SK-N-MC (cell line): ENCODE data around the gene GNB4.

Source experiments
- DNase-seq: peaks from one replicate; pipeline ENCODE4 v3.0.0-alpha.2; 2011; ENCODE audit warnings: low read depth, low spot score
- H3K27ac ChIP-seq: fragments of 200-600 bp; sonication (generic); 2 replicates; pipeline ENCODE4 v1.5.1; 2016; ENCODE audit warnings: mixed run types
- H3K36me3 ChIP-seq: fragments of 200-600 bp; sonication (generic); 2 replicates; pipeline ENCODE4 v1.6.1; 2017; ENCODE audit warnings: antibody characterized with exemption, low read length, mixed read lengths; ENCODE audit not compliant: insufficient read depth
- H3K4me3 ChIP-seq: fragments of 200-600 bp; sonication (generic); 2 replicates; pipeline ENCODE4 v1.5.1; 2016
- H3K9ac ChIP-seq: fragments of 200-600 bp; sonication (generic); 2 replicates; pipeline ENCODE4 v1.8.0; 2017; ENCODE audit warnings: mixed run types, mixed read lengths; ENCODE audit not compliant: insufficient read length
- H3K9me3 ChIP-seq: fragments of 200-600 bp; sonication (generic); 2 replicates; pipeline ENCODE4 v1.6.1; 2017; ENCODE audit warnings: low read depth, mild to moderate bottlenecking, antibody characterized with exemption, low read length, moderate library complexity, mixed read lengths
- EZH2 ChIP-seq: fragments of 200-600 bp; sonication (generic); IDR thresholded peaks from one replicate; pipeline ENCODE4 v1.6.1; 2017; ENCODE audit warnings: antibody characterized with exemption
- FOXP2 ChIP-seq: optimal IDR thresholded peaks from 2 replicates; pipeline ENCODE3; 2011; ENCODE audit warnings: mild to moderate bottlenecking, moderate library complexity; ENCODE audit not compliant: insufficient read depth; ENCODE audit errors: extremely low read length, control extremely low read depth
- POLR2AphosphoS5 ChIP-seq: IDR thresholded peaks from 2 replicates; pipeline ENCODE4 v1.6.1; 2012; ENCODE audit warnings: mild to moderate bottlenecking, low read depth, low read length, borderline replicate concordance

The GNB4 gene

DNA sequence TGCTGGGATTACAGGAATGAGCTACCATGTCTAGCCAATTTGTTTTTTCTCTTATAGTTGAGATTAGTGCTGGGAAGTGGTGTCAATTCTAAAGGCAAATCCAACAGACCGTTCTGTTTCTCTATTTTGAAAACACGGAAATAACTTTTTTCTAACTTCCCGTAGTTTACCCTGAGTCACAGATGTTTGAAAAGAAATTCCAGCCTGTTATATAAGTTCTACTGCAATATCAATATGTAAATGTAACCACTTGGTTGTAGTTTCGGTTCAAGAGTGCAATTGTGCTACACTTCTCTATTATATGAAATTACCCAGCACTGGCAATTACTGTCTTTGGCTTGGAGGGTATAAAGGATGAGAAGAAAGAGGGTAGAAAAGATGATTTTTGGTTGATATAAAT lies 22.3 kb upstream of the GNB4 start:
- Histone ChIP-seq H3K4me3 (no peak overlapping the region), H3K9ac (no peak overlapping the region), H3K9me3 (no peaks in the 10 kb centered on the region), H3K27ac (no peak overlapping the region), H3K36me3 (no peaks in the 10 kb centered on the region)
- no peak for DNase-seq
- TF ChIP-seq POLR2AphosphoS5 = no peak
- no peak for TF ChIP-seq EZH2
- TF ChIP-seq FOXP2 = no peak

DNA sequence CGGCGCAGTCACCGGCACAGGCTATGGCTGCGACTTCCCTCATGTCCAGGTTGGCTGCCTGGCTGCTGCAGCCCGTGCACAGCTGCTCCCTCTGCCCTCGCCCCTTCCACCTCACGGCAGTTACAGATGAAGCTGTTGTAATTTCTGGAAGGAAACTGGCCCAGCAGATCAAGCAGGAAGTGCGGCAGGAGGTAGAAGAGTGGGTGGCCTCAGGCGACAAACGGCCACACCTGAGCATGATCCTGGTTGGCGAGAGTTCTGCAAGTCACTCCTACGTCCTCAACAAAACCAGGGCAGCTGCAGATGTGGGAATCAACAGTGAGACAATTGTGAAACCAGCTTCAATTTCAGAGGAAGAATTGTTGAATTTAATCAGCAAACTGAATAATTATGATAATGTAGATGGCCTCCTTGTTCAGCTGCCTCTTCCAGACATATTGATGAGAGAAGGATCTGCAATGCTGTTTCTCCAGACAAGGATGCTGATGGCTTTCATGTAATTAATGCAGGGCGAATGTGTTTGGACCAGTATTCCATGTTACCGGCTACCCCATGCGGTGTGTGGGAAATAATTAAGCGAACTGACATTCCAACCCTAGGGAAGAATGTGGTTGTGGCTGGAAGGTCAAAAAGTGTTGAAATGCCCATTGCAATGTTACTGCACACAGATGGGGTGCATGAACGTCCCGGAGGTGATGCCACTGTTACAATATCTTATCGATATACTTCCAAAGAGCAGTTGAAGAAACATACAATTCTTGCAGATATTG lies 13.2 kb upstream of the GNB4 start:
- no peak for TF ChIP-seq POLR2AphosphoS5
- no peak for TF ChIP-seq FOXP2
- TF ChIP-seq EZH2 = no peak
- Histone ChIP-seq H3K27ac (no peak overlapping the region), H3K4me3 (no peak overlapping the region), H3K9ac (no peak overlapping the region), H3K9me3 (no peaks in the 10 kb centered on the region), H3K36me3 (no peaks in the 10 kb centered on the region)
- no peak for DNase-seq

DNA sequence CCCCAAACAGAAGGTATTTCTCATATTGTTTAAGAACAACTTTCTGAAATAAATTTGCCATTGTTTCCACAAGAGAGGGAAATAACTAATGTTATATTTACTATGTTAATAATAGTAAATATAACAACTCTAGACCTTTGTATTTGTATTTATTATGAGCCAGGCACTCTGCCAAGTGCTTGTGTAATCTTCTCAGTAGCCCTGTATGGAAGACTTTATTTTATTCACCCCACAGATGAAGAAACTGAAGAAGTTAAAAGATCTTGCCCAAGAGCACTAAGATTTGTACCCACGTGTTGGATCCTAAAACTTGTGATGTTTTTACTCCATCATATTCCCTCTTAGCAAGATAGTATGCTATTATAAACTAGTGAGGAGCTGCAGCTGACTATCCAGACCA lies 12.0 kb upstream of the GNB4 start:
- Histone ChIP-seq H3K27ac (no peak overlapping the region), H3K9me3 (no peaks in the 10 kb centered on the region), H3K36me3 (no peaks in the 10 kb centered on the region), H3K9ac (no peak overlapping the region), H3K4me3 (no peak overlapping the region)
- no peak for DNase-seq
- TF ChIP-seq POLR2AphosphoS5 (no peak), EZH2 (no peak), FOXP2 (no peak)

DNA sequence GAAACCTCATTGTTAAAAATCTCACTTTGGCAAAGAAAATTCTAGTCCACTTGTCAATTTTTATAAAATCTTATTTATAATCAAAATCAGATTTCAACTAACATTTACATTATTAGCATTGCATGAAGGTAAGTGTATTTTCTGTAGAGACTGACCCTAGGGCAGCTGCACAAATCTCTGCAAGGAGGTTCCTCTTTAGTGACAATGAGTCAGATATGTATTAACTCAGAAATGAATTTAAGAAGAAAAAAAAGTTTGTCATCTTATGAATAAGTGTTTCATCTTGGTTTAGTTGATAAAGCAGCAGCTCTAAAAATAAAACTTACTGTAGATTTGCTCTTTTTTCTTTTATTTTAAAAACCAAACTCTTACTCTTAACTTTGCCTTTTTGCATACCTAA lies 9.0 kb upstream of the GNB4 start:
- Histone ChIP-seq H3K4me3 (no peak overlapping the region), H3K9ac (no peak overlapping the region), H3K27ac (no peak overlapping the region), H3K36me3 (no peaks in the 10 kb centered on the region), H3K9me3 (no peaks in the 10 kb centered on the region)
- no peak for DNase-seq
- TF ChIP-seq FOXP2 (no peak), POLR2AphosphoS5 (no peak), EZH2 (no peak)

DNA sequence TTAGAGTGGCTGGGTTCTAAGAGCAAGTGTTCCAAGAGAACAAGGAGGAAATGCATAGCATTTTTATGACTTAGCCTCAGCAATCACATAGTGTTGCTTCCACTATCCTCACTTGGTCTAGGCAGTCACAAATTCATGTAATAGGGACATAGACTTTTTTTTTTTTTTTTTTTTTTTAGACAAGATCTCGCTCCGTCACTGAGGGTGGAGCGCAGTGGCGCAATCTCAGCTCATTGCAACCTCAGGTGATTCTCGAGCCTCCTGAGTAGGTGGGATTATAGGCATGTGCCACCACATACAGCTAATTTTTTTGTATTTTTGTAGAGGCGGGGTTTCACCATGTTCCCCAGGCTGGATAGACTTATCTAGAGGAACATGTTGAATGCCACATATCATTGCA lies 4.7 kb upstream of the GNB4 start:
- H3K9me3 ChIP-seq = no peaks in the 10 kb centered on the region
- no peak for DNase-seq
- no peaks in the 10 kb centered on the region for H3K36me3 ChIP-seq
- no peak overlapping the region for H3K4me3 ChIP-seq
- no peak overlapping the region for H3K27ac ChIP-seq
- TF ChIP-seq EZH2 (no peak), FOXP2 (no peak), POLR2AphosphoS5 (no peak)
- H3K9ac ChIP-seq = no peak overlapping the region

DNA sequence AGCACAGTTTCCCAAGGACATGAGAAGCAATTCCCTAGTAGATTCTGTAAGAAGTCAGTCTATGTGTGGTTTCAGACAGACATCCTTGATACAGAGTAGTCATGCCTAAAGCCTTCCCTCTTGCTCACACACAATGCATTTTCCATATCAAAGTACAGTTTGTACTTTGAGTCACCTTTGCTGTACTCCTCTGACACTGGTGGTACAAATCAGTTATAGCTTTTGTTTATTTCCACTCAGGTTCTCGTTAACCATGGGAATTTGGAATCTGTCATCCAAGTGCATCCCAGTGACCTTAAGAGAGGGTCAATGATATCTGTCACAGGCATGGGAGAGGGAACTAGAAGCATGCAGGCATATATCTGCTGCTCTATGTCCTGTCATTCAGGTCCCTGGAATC lies 3.6 kb upstream of the GNB4 start:
- no peaks in the 10 kb centered on the region for H3K36me3 ChIP-seq
- no peak overlapping the region for H3K9ac ChIP-seq
- no peak overlapping the region for H3K27ac ChIP-seq
- no peak for DNase-seq
- no peak overlapping the region for H3K4me3 ChIP-seq
- TF ChIP-seq EZH2 (no peak), FOXP2 (no peak), POLR2AphosphoS5 (no peak)
- H3K9me3 ChIP-seq = no peaks in the 10 kb centered on the region

DNA sequence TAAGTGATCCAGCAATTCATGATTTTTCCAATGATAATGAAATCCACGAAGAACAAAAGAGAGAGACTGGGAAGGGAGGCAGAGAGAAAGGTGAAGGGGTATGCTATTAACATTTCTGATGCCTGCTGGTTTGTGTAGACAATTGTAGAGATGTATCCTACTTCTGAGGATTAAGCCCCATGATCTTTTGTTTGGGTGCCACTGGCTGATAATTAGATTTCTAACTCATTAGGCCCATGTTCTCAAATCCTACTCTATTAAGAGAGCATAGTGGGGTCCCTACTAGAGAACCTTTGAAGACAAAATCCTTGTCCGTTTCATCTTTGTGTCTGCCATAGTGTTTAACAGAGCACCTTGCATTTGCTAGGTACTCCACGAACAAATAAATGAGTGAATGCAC lies 2.7 kb upstream of the GNB4 start:
- H3K36me3 ChIP-seq = no peaks in the 10 kb centered on the region
- no peak overlapping the region for H3K27ac ChIP-seq
- DNase-seq = no peak
- H3K9me3 ChIP-seq = no peaks in the 10 kb centered on the region
- TF ChIP-seq FOXP2 = no peak
- TF ChIP-seq EZH2 = no peak
- TF ChIP-seq POLR2AphosphoS5 = no peak
- H3K9ac ChIP-seq = no peak overlapping the region
- no peak overlapping the region for H3K4me3 ChIP-seq

DNA sequence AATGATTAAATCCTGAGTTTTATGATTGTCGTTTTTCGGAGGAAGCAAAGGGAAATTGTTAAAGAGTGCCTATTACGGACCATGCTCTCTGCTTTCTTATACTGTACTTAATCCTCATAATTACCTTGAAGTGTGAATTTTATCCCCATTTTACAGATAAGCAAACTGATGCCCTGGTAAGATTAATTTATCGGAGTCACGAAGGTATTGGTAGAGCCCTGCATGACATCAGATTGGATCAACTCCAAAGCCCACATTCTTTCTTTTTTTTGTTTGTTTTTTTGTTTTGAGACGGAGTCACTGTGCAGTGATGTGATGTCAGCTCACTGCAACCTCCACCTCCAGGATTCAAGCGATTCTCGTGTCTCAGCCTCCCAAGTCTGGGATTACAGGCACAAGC lies 1.6 kb upstream of the GNB4 start:
- Histone ChIP-seq H3K9me3 (no peaks in the 10 kb centered on the region), H3K36me3 (no peaks in the 10 kb centered on the region; the same call in 1 of the 2 replicates), H3K27ac (peak overlapping the region; percentile 97), H3K9ac (peak overlapping the region; percentile 84), H3K4me3 (peak overlapping the region; percentile 89)
- TF ChIP-seq EZH2 (no peak), POLR2AphosphoS5 (no peak), FOXP2 (no peak)
- no peak for DNase-seq

DNA sequence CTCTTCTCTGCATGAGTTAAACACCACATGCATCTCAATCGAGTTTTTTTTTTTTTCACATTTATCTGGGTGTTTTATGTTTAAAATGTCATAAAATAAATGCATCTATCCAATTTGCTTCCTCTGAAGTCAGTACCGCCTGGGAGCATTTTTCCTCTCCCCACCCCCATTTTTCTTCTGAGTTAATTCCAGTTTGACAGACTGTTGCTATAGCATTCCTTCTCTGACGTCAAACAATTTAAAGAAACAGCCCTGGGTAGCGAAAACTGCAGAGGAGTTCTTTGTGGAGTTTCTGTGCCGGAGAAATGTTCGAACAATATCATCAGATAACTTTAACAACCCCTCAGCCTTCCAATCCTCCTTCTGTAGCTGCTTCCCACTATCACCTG lies 900 bp upstream of the GNB4 start:
- Histone ChIP-seq H3K4me3 (peak overlapping the region; percentile 89), H3K27ac (peak overlapping the region; percentile 97), H3K9ac (peak overlapping the region; percentile 84), H3K9me3 (no peaks in the 10 kb centered on the region), H3K36me3 (peaks cover 5% of the 10 kb centered on the region; the same call in 1 of the 2 replicates)
- TF ChIP-seq FOXP2 (no peak), POLR2AphosphoS5 (no peak), EZH2 (no peak)
- DNase-seq = peak; percentile 97
